K562 (cell line): ENCODE data around the gene SYTL4.

ENCODE experiments used
- DIDO1 ChIP-seq: fragments of 450-650 bp; IDR thresholded peaks from 2 replicates; pipeline ENCODE4 v1.6.1; 2016; ENCODE audit warnings: low read depth, missing biosample characterization, missing genetic modification characterization
- GABPB1 ChIP-seq: sonication (generic); formaldehyde crosslinking; IDR thresholded peaks from 2 replicates; pipeline ENCODE4 v1.8.0; 2022; ENCODE audit warnings: mild to moderate bottlenecking, missing genetic modification reagents
- HNRNPL ChIP-seq: fragments of 200-400 bp; formaldehyde crosslinking; IDR thresholded peaks from 2 replicates; pipeline ENCODE4 v1.6.1; 2017; ENCODE audit warnings: low read depth, mild to moderate bottlenecking, low read length
- KAT8 ChIP-seq: fragments of 450-650 bp; IDR thresholded peaks from 2 replicates; pipeline ENCODE4 v1.6.1; 2016; ENCODE audit warnings: low read depth, mild to moderate bottlenecking
- KDM5B ChIP-seq: fragments of 200-600 bp; sonication (generic); IDR thresholded peaks from 2 replicates; pipeline ENCODE4 v1.6.1; 2012; ENCODE audit warnings: low read depth, mild to moderate bottlenecking, moderate library complexity, low read length, control low read depth, inconsistent platforms; ENCODE audit not compliant: insufficient replicate concordance
- NFIC ChIP-seq: fragments of 450-650 bp; IDR thresholded peaks from 2 replicates; pipeline ENCODE4 v1.6.1; 2017; ENCODE audit warnings: mild to moderate bottlenecking, inconsistent platforms
- NFXL1 ChIP-seq: fragments of 450-650 bp; formaldehyde crosslinking; IDR thresholded peaks from 2 replicates; pipeline ENCODE4 v1.4.0; 2021; ENCODE audit warnings: mild to moderate bottlenecking
- TF ChIP-seq, protein P1 (sequence below): fragments of 250-450 bp; sonication (Bioruptor Pico); IDR thresholded peaks from 2 replicates; pipeline ENCODE4 v1.5.0; 2022; ENCODE audit warnings: mild to moderate bottlenecking
- TF ChIP-seq, protein P2 (sequence below): fragments of 450-650 bp; IDR thresholded peaks from 2 replicates; pipeline ENCODE4 v1.6.1; 2017; ENCODE audit warnings: mild to moderate bottlenecking, moderate library complexity
- TF ChIP-seq, protein P3 (sequence below), 3 experiments: IDR thresholded peaks in 2 of 3; conservative IDR thresholded peaks in 1 of 3; 2 replicates each; pipeline ENCODE4 v1.5.1; 2011 to 2012; ENCODE audit warnings: low read length in 3 of 3, mild to moderate bottlenecking in 3 of 3, control low read depth in 2 of 3, improper control_type of control experiment in 1 of 3, inconsistent platforms in 1 of 3, low read depth in 1 of 3, mixed read lengths in 1 of 3, moderate library complexity in 1 of 3; ENCODE audit not compliant: insufficient read depth in 2 of 3

DNA sequence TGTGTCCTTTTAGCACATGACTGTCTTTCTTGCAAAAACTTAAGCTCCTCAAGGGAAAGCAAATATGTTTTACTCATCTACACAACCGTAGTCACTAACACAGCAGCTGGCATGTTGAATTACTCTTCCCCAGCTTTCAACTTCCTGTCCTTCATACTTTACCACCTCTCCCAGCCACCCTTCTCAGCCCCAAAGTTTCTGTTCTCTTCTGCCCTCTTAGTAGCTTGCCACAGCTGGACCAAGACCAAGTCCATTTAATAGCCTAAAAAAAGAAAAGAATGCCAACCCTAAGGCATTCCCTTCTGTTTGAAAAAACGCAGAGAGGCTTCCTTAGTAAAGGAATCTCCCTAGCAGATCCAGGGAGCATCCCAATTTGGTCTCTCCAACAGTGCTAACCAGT lies 51.2 kb downstream of the SYTL4 start:
- TF ChIP-seq HNRNPL (no peak), GABPB1 (no peak), NFIC (no peak), KAT8 (no peak), KDM5B (no peak), NFXL1 (CRISPR knock-in tag) (no peak), DIDO1 (tag) (no peak)
- TF ChIP-seq, protein P1, sequence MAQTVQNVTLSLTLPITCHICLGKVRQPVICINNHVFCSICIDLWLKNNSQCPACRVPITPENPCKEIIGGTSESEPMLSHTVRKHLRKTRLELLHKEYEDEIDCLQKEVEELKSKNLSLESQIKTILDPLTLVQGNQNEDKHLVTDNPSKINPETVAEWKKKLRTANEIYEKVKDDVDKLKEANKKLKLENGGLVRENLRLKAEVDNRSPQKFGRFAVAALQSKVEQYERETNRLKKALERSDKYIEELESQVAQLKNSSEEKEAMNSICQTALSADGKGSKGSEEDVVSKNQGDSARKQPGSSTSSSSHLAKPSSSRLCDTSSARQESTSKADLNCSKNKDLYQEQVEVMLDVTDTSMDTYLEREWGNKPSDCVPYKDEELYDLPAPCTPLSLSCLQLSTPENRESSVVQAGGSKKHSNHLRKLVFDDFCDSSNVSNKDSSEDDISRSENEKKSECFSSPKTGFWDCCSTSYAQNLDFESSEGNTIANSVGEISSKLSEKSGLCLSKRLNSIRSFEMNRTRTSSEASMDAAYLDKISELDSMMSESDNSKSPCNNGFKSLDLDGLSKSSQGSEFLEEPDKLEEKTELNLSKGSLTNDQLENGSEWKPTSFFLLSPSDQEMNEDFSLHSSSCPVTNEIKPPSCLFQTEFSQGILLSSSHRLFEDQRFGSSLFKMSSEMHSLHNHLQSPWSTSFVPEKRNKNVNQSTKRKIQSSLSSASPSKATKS (CRISPR knock-in tag): no peak
- TF ChIP-seq, protein P2, sequence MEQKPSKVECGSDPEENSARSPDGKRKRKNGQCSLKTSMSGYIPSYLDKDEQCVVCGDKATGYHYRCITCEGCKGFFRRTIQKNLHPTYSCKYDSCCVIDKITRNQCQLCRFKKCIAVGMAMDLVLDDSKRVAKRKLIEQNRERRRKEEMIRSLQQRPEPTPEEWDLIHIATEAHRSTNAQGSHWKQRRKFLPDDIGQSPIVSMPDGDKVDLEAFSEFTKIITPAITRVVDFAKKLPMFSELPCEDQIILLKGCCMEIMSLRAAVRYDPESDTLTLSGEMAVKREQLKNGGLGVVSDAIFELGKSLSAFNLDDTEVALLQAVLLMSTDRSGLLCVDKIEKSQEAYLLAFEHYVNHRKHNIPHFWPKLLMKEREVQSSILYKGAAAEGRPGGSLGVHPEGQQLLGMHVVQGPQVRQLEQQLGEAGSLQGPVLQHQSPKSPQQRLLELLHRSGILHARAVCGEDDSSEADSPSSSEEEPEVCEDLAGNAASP: no peak
- TF ChIP-seq, protein P3, sequence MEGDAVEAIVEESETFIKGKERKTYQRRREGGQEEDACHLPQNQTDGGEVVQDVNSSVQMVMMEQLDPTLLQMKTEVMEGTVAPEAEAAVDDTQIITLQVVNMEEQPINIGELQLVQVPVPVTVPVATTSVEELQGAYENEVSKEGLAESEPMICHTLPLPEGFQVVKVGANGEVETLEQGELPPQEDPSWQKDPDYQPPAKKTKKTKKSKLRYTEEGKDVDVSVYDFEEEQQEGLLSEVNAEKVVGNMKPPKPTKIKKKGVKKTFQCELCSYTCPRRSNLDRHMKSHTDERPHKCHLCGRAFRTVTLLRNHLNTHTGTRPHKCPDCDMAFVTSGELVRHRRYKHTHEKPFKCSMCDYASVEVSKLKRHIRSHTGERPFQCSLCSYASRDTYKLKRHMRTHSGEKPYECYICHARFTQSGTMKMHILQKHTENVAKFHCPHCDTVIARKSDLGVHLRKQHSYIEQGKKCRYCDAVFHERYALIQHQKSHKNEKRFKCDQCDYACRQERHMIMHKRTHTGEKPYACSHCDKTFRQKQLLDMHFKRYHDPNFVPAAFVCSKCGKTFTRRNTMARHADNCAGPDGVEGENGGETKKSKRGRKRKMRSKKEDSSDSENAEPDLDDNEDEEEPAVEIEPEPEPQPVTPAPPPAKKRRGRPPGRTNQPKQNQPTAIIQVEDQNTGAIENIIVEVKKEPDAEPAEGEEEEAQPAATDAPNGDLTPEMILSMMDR (IDR thresholded peaks at IDR 0.05 in 2 of 3, conservative IDR thresholded peaks at IDR 0.05 in 1 of 3; ENCODE audit: insufficient read depth in 2 of 3, low read depth in 1 of 3, low read length in 3 of 3): no peak
